HCT116 (cell line): Measurements from ENCODE around the gene HOXB2. TPM values are rescaled to one million over a fixed set of nuclear protein-coding genes. Genes with fewer than 3 reads are reported as not detected.

Experiments used
- ATAC-seq: fragments of 200-7000 bp; cut with Tn5 transposase; 2 replicates; pipeline ENCODE4 v1.9.1; 2020; ENCODE audit warnings: mild to moderate bottlenecking, moderate library complexity
- BruUV-seq: library from RNA; stranded (reverse); fragments of 400-500 nt; replicated peaks from 2 replicates; lab custom pipeline; 2021; lab: Mats Ljungman, UMichigan
- CTCF ChIA-PET: fragments of 300-600 bp; sonication (Branson Sonifier 250); formaldehyde crosslinking; loops from one replicate; lab custom pipeline; 2021; ENCODE audit warnings: antibody characterized with exemption; lab: Charles Lee
- POLR2A ChIA-PET: fragments of 300-600, 350-600 bp; sonication (Branson Sonifier 250); formaldehyde crosslinking; loops from one replicate; lab custom pipeline; 2021; ENCODE audit warnings: antibody characterized with exemption; lab: Charles Lee
- RAD21 ChIA-PET, 2 experiments: fragments of 300-600 bp; sonication (Branson Sonifier 250); formaldehyde crosslinking; loops; one replicate each; lab custom pipeline; 2023; ENCODE audit warnings: low total read pairs in 2 of 2; ENCODE audit not compliant: uncharacterized antibody in 2 of 2, unreplicated experiment in 2 of 2, low non-redundant PET in 1 of 2; lab: Charles Lee
- DNase-seq: peaks from one replicate; pipeline ENCODE4 v3.0.0-alpha.2; 2010; ENCODE audit warnings: low read depth, low spot score
- H2AFZ ChIP-seq: fragments of 200-600 bp; shearing (Covaris generic), sonication (generic); 2 replicates; pipeline ENCODE4 v1.6.1; 2017; ENCODE audit warnings: low read depth, mixed run types, mixed read lengths, antibody characterized with exemption, low read length; ENCODE audit not compliant: poor library complexity, severe bottlenecking
- H3K27ac ChIP-seq: 2 replicates; pipeline ENCODE4 v1.5.1; 2012; ENCODE audit warnings: low read depth, low read length
- H3K27me3 ChIP-seq: fragments of 200-600 bp; sonication (generic); 2 replicates; pipeline ENCODE4 v1.6.1; 2016; ENCODE audit warnings: mixed run types, low read length, mixed read lengths; ENCODE audit not compliant: insufficient read depth
- H3K36me3 ChIP-seq, 2 experiments: fragments of 200-500 bp in 1 of 2; fragments of 200-600 bp in 1 of 2; sonication (Bioruptor generic) in 1 of 2; sonication (generic) in 1 of 2; 2 replicates each; pipeline versions ENCODE4 v1.5.1 to v1.6.1; 2014 to 2016; ENCODE audit warnings: low read length in 2 of 2, inconsistent platforms in 1 of 2, mixed read lengths in 1 of 2, mixed run types in 1 of 2; ENCODE audit not compliant: insufficient read depth in 2 of 2, control insufficient read depth in 1 of 2
- H3K4me1 ChIP-seq, 2 experiments: fragments of 200-600 bp in 1 of 2; sonication (generic) in 1 of 2; 2 replicates each; pipeline versions ENCODE4 v1.5.1 to v1.6.1; 2012 to 2017; ENCODE audit warnings: low read length in 2 of 2, inconsistent platforms in 1 of 2, mild to moderate bottlenecking in 1 of 2, mixed read lengths in 1 of 2, mixed run types in 1 of 2, moderate library complexity in 1 of 2; ENCODE audit not compliant: insufficient read depth in 2 of 2, control insufficient read depth in 1 of 2
- H3K4me2 ChIP-seq: fragments of 200-600 bp; sonication (generic); 2 replicates; pipeline ENCODE4 v1.6.1; 2017; ENCODE audit warnings: mixed run types, low read length, mixed read lengths
- H3K4me3 ChIP-seq, 2 experiments: fragments of 200-600 bp in 1 of 2; sonication (generic) in 1 of 2; replicated peaks in 1 of 2; 2 replicates each; pipeline ENCODE4 v1.5.1; 2011 to 2016; ENCODE audit warnings: low read length in 2 of 2, control low read depth in 1 of 2, low read depth in 1 of 2, mild to moderate bottlenecking in 1 of 2, mixed read lengths in 1 of 2, mixed run types in 1 of 2
- H3K79me2 ChIP-seq: fragments of 200-600 bp; sonication (generic); 2 replicates; pipeline ENCODE4 v1.6.1; 2017; ENCODE audit warnings: mild to moderate bottlenecking, mixed run types, low read length, moderate library complexity, mixed read lengths; ENCODE audit not compliant: insufficient read depth
- H3K9ac ChIP-seq: fragments of 200-600 bp; sonication (generic); 2 replicates; pipeline ENCODE4 v1.6.1; 2016; ENCODE audit warnings: low read length, mixed read lengths
- H3K9me2 ChIP-seq: fragments of 200-600 bp; sonication (generic), shearing (Covaris generic); 2 replicates; pipeline ENCODE4 v1.6.1; 2017; ENCODE audit warnings: mixed run types, mild to moderate bottlenecking, moderate library complexity; ENCODE audit not compliant: insufficient read depth
- H3K9me3 ChIP-seq, 2 experiments: fragments of 200-500 bp in 1 of 2; fragments of 200-600 bp in 1 of 2; sonication (Bioruptor generic) in 1 of 2; sonication (generic) in 1 of 2; 2 replicates each; pipeline ENCODE4 v1.6.1; 2014 to 2017; ENCODE audit warnings: low read length in 2 of 2, mixed read lengths in 2 of 2, inconsistent platforms in 1 of 2, low read depth in 1 of 2, mild to moderate bottlenecking in 1 of 2, mixed run types in 1 of 2, moderate library complexity in 1 of 2; ENCODE audit not compliant: control insufficient read depth in 1 of 2, insufficient read depth in 1 of 2
- H4K20me1 ChIP-seq: fragments of 200-600 bp; sonication (generic), shearing (Covaris generic); 2 replicates; pipeline ENCODE4 v1.6.1; 2017; ENCODE audit warnings: mixed run types, mild to moderate bottlenecking, moderate library complexity; ENCODE audit not compliant: insufficient read depth
- ATF3 ChIP-seq: IDR thresholded peaks from 2 replicates; pipeline ENCODE4 v1.6.1; 2012
- CBX3 ChIP-seq: IDR thresholded peaks from 2 replicates; pipeline ENCODE4 v1.6.1; 2012; ENCODE audit warnings: low read depth
- CEBPB ChIP-seq: IDR thresholded peaks from 2 replicates; pipeline ENCODE4 v1.6.1; 2012; ENCODE audit warnings: low read depth
- CTCF ChIP-seq, 3 experiments: fragments of 200-600 bp in 1 of 3; sonication (generic) in 1 of 3; IDR thresholded peaks in 2 of 3; conservative IDR thresholded peaks in 1 of 3; 2 replicates each; pipeline ENCODE4 v1.5.1; 2012 to 2017; ENCODE audit warnings: low read depth in 2 of 3, low read length in 2 of 3, antibody characterized with exemption in 1 of 3, borderline replicate concordance in 1 of 3, control low read depth in 1 of 3, mild to moderate bottlenecking in 1 of 3, mixed read lengths in 1 of 3, mixed run types in 1 of 3, moderate library complexity in 1 of 3; ENCODE audit not compliant: insufficient read depth in 1 of 3
- ELF1 ChIP-seq: IDR thresholded peaks from 2 replicates; pipeline ENCODE4 v1.6.1; 2012; ENCODE audit warnings: low read depth, borderline replicate concordance
- EZH2 ChIP-seq: fragments of 200-600 bp; sonication (generic); IDR thresholded peaks from 2 replicates; pipeline ENCODE4 v1.6.1; 2017; ENCODE audit warnings: antibody characterized with exemption, mixed run types
- EZH2phosphoT487 ChIP-seq: fragments of 200-600 bp; IDR thresholded peaks from 2 replicates; pipeline ENCODE4 v1.6.1; 2018; ENCODE audit warnings: antibody characterized with exemption, borderline replicate concordance
- MAX ChIP-seq: IDR thresholded peaks from 2 replicates; pipeline ENCODE4 v1.6.1; 2012
- POLR2A ChIP-seq: IDR thresholded peaks from 2 replicates; pipeline ENCODE4 v1.7.0; 2011; ENCODE audit warnings: borderline replicate concordance; ENCODE audit not compliant: insufficient read depth, insufficient read length; ENCODE audit errors: extremely low read depth
- POLR2AphosphoS5 ChIP-seq: IDR thresholded peaks from 2 replicates; pipeline ENCODE4 v1.6.1; 2011; ENCODE audit warnings: mild to moderate bottlenecking, low read depth, low read length, moderate library complexity
- RAD21 ChIP-seq: IDR thresholded peaks from 2 replicates; pipeline ENCODE4 v1.6.1; 2012; ENCODE audit warnings: low read depth, mild to moderate bottlenecking
- SIN3A ChIP-seq: IDR thresholded peaks from 2 replicates; pipeline ENCODE4 v1.6.1; 2012; ENCODE audit warnings: low read depth
- SP1 ChIP-seq: IDR thresholded peaks from 2 replicates; pipeline ENCODE4 v1.6.1; 2012; ENCODE audit warnings: low read depth
- SRF ChIP-seq: IDR thresholded peaks from 2 replicates; pipeline ENCODE4 v1.6.1; 2012; ENCODE audit warnings: low read depth
- TCF7L2 ChIP-seq: IDR thresholded peaks from 2 replicates; pipeline ENCODE4 v1.7.0; 2011; ENCODE audit warnings: borderline replicate concordance, inconsistent platforms; ENCODE audit not compliant: insufficient read depth, insufficient read length; ENCODE audit errors: extremely low read depth
- YY1 ChIP-seq: IDR thresholded peaks from 2 replicates; pipeline ENCODE4 v1.6.1; 2011; ENCODE audit warnings: low read length, low read depth, moderate library complexity, mild to moderate bottlenecking; ENCODE audit not compliant: insufficient replicate concordance; ENCODE audit errors: extremely low read depth
- ZFX ChIP-seq: fragments of 450-650 bp; IDR thresholded peaks from 2 replicates; pipeline ENCODE4 v1.6.1; 2017
- ZNF274 ChIP-seq: fragments of 200-500 bp; sonication (Bioruptor generic); IDR thresholded peaks from 2 replicates; pipeline ENCODE4 v1.6.1; 2014; ENCODE audit warnings: mild to moderate bottlenecking, low read depth, low read length, inconsistent platforms
- intact Hi-C: fragments of 100-400 bp; cut with micrococcal nuclease; formaldehyde crosslinking; loops from 2 replicates; pipeline ENCODE4 v1.10.0; 2022
- total RNA-seq: library from RNA; stranded (reverse); gene quantifications from one replicate; pipeline ENCODE4 v1.2.1, GENCODE V29; 2021; ENCODE audit not compliant: unreplicated experiment

HOXB2 gene
- total RNA-seq, 1 experiment from 2014 or later, result 2.0 TPM

GRCh38 chr17:48499735-48500434, 45.0 kb downstream of the HOXB2 start:
- ChIA-PET POLR2A (no interaction called here), RAD21 (interaction anchor here in 1 of 2 experiments (0.5 to 0.6 kb wide), 2 partner anchors 10 to 17 kb away, joined by 3 read pairs; no protein-coding TSS in a partner anchor), CTCF (no interaction called here)
- Histone ChIP-seq H3K4me1 (peaks cover 0 to 7% of the 10 kb centered on the region in 2 experiments; a peak in 1 of 4 replicates), H3K9me3 (no peaks in the 10 kb centered on the region), H3K9ac (no peak overlapping the region), H3K79me2 (no peaks in the 10 kb centered on the region), H3K4me2 (no peak overlapping the region), H3K27me3 (no peaks in the 10 kb centered on the region), H3K4me3 (no peak overlapping the region), H3K36me3 (no peaks in the 10 kb centered on the region), H3K27ac (no peak overlapping the region), H4K20me1 (no peaks in the 10 kb centered on the region), H3K9me2 (no peaks in the 10 kb centered on the region), H2AFZ (no peak overlapping the region)
- ATAC-seq (no peak), DNase-seq (no peak)
- no TSS peak for BruUV-seq
- TF ChIP-seq ATF3 (no peak), EZH2 (no peak), EZH2phosphoT487 (no peak), ZNF274 (no peak), SIN3A (no peak), RAD21 (no peak), MAX (no peak), ELF1 (no peak), POLR2A (no peak), YY1 (no peak), CEBPB (no peak), POLR2AphosphoS5 (no peak), TCF7L2 (no peak), SRF (no peak), SP1 (no peak), CTCF (IDR thresholded peaks at IDR 0.05 in 2 of 3, conservative IDR thresholded peaks at IDR 0.05 in 1 of 3; ENCODE audit: borderline replicate concordance in 1 of 3, insufficient read depth in 1 of 3, low read depth in 2 of 3, low read length in 2 of 3) (no peak), CBX3 (no peak), ZFX (no peak)
- intact Hi-C loops, result no loop called here
